CD8-positive, alpha-beta memory T cell (primary cell): Measurements from ENCODE around the gene UBTD1. TPM values are rescaled to one million over a fixed set of nuclear protein-coding genes. Genes with fewer than 3 reads are reported as not detected.

Experiments used
- CTCF ChIA-PET: fragments of 350-600 bp; sonication (Branson Sonifier 250); formaldehyde crosslinking; loops from one replicate; lab custom pipeline; 2021; ENCODE audit warnings: antibody characterized with exemption; lab: Charles Lee
- POLR2A ChIA-PET: fragments of 350-600 bp; sonication (Branson Sonifier 250); formaldehyde crosslinking; loops from one replicate; lab custom pipeline; 2021; ENCODE audit warnings: antibody characterized with exemption; lab: Charles Lee
- DNase-seq, 5 donors: peaks; one replicate each; pipeline versions ENCODE4 v3.0.0 to v3.0.0-alpha.2; 2020 to 2022; ENCODE audit warnings: mixed read lengths in 1 of 5
- H3K27ac ChIP-seq: one replicate; pipeline ENCODE4 v1.7.0; 2013; ENCODE audit warnings: low read depth, mild to moderate bottlenecking, low read length, moderate library complexity
- H3K27me3 ChIP-seq: 2 replicates; pipeline ENCODE4 v1.7.0; 2013; ENCODE audit warnings: low read length, mild to moderate bottlenecking; ENCODE audit not compliant: insufficient read depth, poor library complexity, severe bottlenecking
- H3K36me3 ChIP-seq: 2 replicates; pipeline ENCODE4 v1.7.0; 2013; ENCODE audit warnings: mild to moderate bottlenecking, low read length, moderate library complexity; ENCODE audit not compliant: insufficient read depth
- H3K4me1 ChIP-seq: 2 replicates; pipeline ENCODE4 v1.7.0; 2013; ENCODE audit warnings: mild to moderate bottlenecking, low read length, moderate library complexity; ENCODE audit not compliant: insufficient read depth
- H3K4me3 ChIP-seq: 2 replicates; pipeline ENCODE4 v1.7.0; 2013; ENCODE audit warnings: mild to moderate bottlenecking, low read length
- H3K9me3 ChIP-seq: 2 replicates; pipeline ENCODE4 v1.7.0; 2013; ENCODE audit warnings: mild to moderate bottlenecking, low read length
- H3K27ac Mint-ChIP-seq, 8 donors: one replicate each; pipeline ENCODE4 v1.8.0; 2020 to 2021; ENCODE audit warnings: mixed read lengths in 8 of 8, mild to moderate bottlenecking in 6 of 8, inconsistent platforms in 3 of 8, moderate library complexity in 3 of 8
- H3K27me3 Mint-ChIP-seq, 2 donors: one replicate each; pipeline ENCODE4 v1.8.0; 2020 to 2021; ENCODE audit warnings: mixed read lengths in 2 of 2, mild to moderate bottlenecking in 1 of 2, moderate library complexity in 1 of 2
- H3K36me3 Mint-ChIP-seq, 3 donors: one replicate each; pipeline ENCODE4 v1.8.0; 2020 to 2021; ENCODE audit warnings: mixed read lengths in 3 of 3, inconsistent platforms in 1 of 3, mild to moderate bottlenecking in 1 of 3
- H3K4me1 Mint-ChIP-seq, 3 donors: one replicate each; pipeline ENCODE4 v1.8.0; 2020 to 2021; ENCODE audit warnings: mixed read lengths in 3 of 3, inconsistent platforms in 1 of 3, mild to moderate bottlenecking in 1 of 3
- H3K4me3 Mint-ChIP-seq, 7 donors: one replicate each; pipeline ENCODE4 v1.8.0; 2020 to 2021; ENCODE audit warnings: mixed read lengths in 7 of 7, mild to moderate bottlenecking in 6 of 7, moderate library complexity in 4 of 7, inconsistent platforms in 2 of 7
- H3K9me3 Mint-ChIP-seq, 5 donors: one replicate each; pipeline ENCODE4 v1.8.0; 2020 to 2022; ENCODE audit warnings: mixed read lengths in 5 of 5, mild to moderate bottlenecking in 3 of 5, moderate library complexity in 2 of 5, inconsistent platforms in 1 of 5
- polyA plus RNA-seq: library from polyadenylated mRNA; unstranded; fragments of 300-500 nt; fragmentation: Illumina TruSeq; gene quantifications from one replicate; pipeline ENCODE4 v1.2.3, GENCODE V29; 2021
- total RNA-seq, 2 experiments: library from RNA; stranded (reverse); gene quantifications; one replicate each; pipeline ENCODE4 v1.2.3, GENCODE V29; 2021

The UBTD1 gene
- total and polyA plus RNA-seq, 3 experiments from 2014 or later, result 1.9 to 2.6 (median 2.0) TPM

- Histone ChIP-seq H3K4me1 (no peaks in the 10 kb centered on the region), H3K36me3 (no peaks in the 10 kb centered on the region), H3K4me3 (no peak overlapping the region), H3K9me3 (no peaks in the 10 kb centered on the region), H3K27ac (no peak overlapping the region), H3K27me3 (no peaks in the 10 kb centered on the region)
- Mint-ChIP-seq H3K27me3 (peaks cover 0 to 5% of the 10 kb centered on the region in 2 donors), H3K4me1 (no peaks in the 10 kb centered on the region), H3K27ac (no peak overlapping the region), H3K9me3 (peaks cover 0 to under 1% (median 0%) of the 10 kb centered on the region in 5 donors), H3K36me3 (peaks cover 0 to 2% (median 0%) of the 10 kb centered on the region in 3 donors), H3K4me3 (no peak overlapping the region)
- POLR2A ChIA-PET, result interaction anchor here (0.6 kb wide), 1 partner anchor 8 kb away, joined by 4 read pairs; no protein-coding TSS in a partner anchor
- CTCF ChIA-PET, result interaction anchor here (0.8 to 1.5 kb wide), 5 partner anchors 7 to 19 kb away, joined by 3 to 4 read pairs (median 3); no protein-coding TSS in a partner anchor
- DNase-seq, result no peak
These were observed 36.1 kb downstream of the UBTD1 start for GRCh38 chr10:97534746-97535367.

- Mint-ChIP-seq H3K27me3 (peaks cover 0 to 3% of the 10 kb centered on the region in 2 donors), H3K9me3 (no peaks in the 10 kb centered on the region), H3K27ac (no peak overlapping the region), H3K4me1 (no peaks in the 10 kb centered on the region), H3K36me3 (no peaks in the 10 kb centered on the region), H3K4me3 (no peak overlapping the region)
- no peak overlapping the region for H3K4me3 ChIP-seq
- no peaks in the 10 kb centered on the region for H3K9me3 ChIP-seq
- no peak for DNase-seq
- CTCF ChIA-PET, result interaction anchor here (0.6 to 1.4 kb wide), 2 partner anchors 16 to 35 kb away, joined by 3 read pairs; no protein-coding TSS in a partner anchor
- no peaks in the 10 kb centered on the region for H3K27me3 ChIP-seq
- no peak overlapping the region for H3K27ac ChIP-seq
- POLR2A ChIA-PET, result no interaction called here
- H3K4me1 ChIP-seq, result no peaks in the 10 kb centered on the region
- H3K36me3 ChIP-seq, result no peaks in the 10 kb centered on the region
These were observed 38.6 kb downstream of the UBTD1 start for GRCh38 chr10:97537186-97537869.

- no peaks in the 10 kb centered on the region for H3K9me3 Mint-ChIP-seq
- Histone ChIP-seq H3K27ac (no peak overlapping the region), H3K4me3 (no peak overlapping the region), H3K9me3 (no peaks in the 10 kb centered on the region), H3K27me3 (no peaks in the 10 kb centered on the region), H3K36me3 (no peaks in the 10 kb centered on the region), H3K4me1 (no peaks in the 10 kb centered on the region)
- H3K4me1 Mint-ChIP-seq, result no peaks in the 10 kb centered on the region
- ChIA-PET CTCF (no interaction called here), POLR2A (no interaction called here)
- no peak for DNase-seq
- no peak overlapping the region for H3K27ac Mint-ChIP-seq
- peaks cover 0 to 5% of the 10 kb centered on the region in 2 donors for H3K27me3 Mint-ChIP-seq
- no peaks in the 10 kb centered on the region for H3K36me3 Mint-ChIP-seq
- H3K4me3 Mint-ChIP-seq, result no peak overlapping the region
These were observed 39.7 kb downstream of the UBTD1 start for GRCh38 chr10:97538411-97538810.

- Histone ChIP-seq H3K27ac (no peak overlapping the region), H3K4me3 (no peak overlapping the region), H3K27me3 (no peaks in the 10 kb centered on the region), H3K36me3 (no peaks in the 10 kb centered on the region), H3K9me3 (no peaks in the 10 kb centered on the region), H3K4me1 (no peaks in the 10 kb centered on the region)
- no peak for DNase-seq
- no peak overlapping the region for H3K27ac Mint-ChIP-seq
- H3K4me1 Mint-ChIP-seq, result no peaks in the 10 kb centered on the region
- no peak overlapping the region for H3K4me3 Mint-ChIP-seq
- no peaks in the 10 kb centered on the region for H3K9me3 Mint-ChIP-seq
- peaks cover 0 to 6% of the 10 kb centered on the region in 2 donors for H3K27me3 Mint-ChIP-seq
- CTCF ChIA-PET, result no interaction called here
- H3K36me3 Mint-ChIP-seq, result no peaks in the 10 kb centered on the region
- POLR2A ChIA-PET, result no interaction called here
These were observed 40.1 kb downstream of the UBTD1 start for GRCh38 chr10:97538839-97539238.

GRCh38 chr10:97539523-97540200, 40.9 kb downstream of the UBTD1 start:
- no peak for DNase-seq
- Histone ChIP-seq H3K27me3 (no peaks in the 10 kb centered on the region), H3K36me3 (no peaks in the 10 kb centered on the region), H3K4me3 (no peak overlapping the region), H3K4me1 (no peaks in the 10 kb centered on the region), H3K9me3 (no peaks in the 10 kb centered on the region), H3K27ac (no peak overlapping the region)
- Mint-ChIP-seq H3K9me3 (no peaks in the 10 kb centered on the region), H3K4me3 (no peak overlapping the region), H3K36me3 (no peaks in the 10 kb centered on the region), H3K4me1 (no peaks in the 10 kb centered on the region), H3K27me3 (peaks cover 0 to 6% of the 10 kb centered on the region in 2 donors), H3K27ac (peak overlapping the region in 1 of 8 donors; percentile 33)
- ChIA-PET CTCF (no interaction called here), POLR2A (no interaction called here)

- Mint-ChIP-seq H3K9me3 (no peaks in the 10 kb centered on the region), H3K36me3 (no peaks in the 10 kb centered on the region), H3K27me3 (peaks cover 0 to 6% of the 10 kb centered on the region in 2 donors), H3K4me3 (no peak overlapping the region), H3K4me1 (no peaks in the 10 kb centered on the region), H3K27ac (no peak overlapping the region)
- Histone ChIP-seq H3K4me3 (no peak overlapping the region), H3K9me3 (no peaks in the 10 kb centered on the region), H3K27me3 (no peaks in the 10 kb centered on the region), H3K36me3 (no peaks in the 10 kb centered on the region), H3K27ac (no peak overlapping the region), H3K4me1 (no peaks in the 10 kb centered on the region)
- CTCF ChIA-PET, result no interaction called here
- POLR2A ChIA-PET, result interaction anchor here (0.6 kb wide), 1 partner anchor 12 kb away, joined by 4 read pairs; no protein-coding TSS in a partner anchor
- no peak for DNase-seq
These were observed 42.2 kb downstream of the UBTD1 start for GRCh38 chr10:97540669-97541500.

- H3K4me1 ChIP-seq, result no peaks in the 10 kb centered on the region
- POLR2A ChIA-PET, result no interaction called here
- CTCF ChIA-PET, result interaction anchor here (1.0 to 1.4 kb wide), 3 partner anchors 8 to 11 kb away, joined by 3 to 5 read pairs (median 3); no protein-coding TSS in a partner anchor
- H3K27me3 ChIP-seq, result no peaks in the 10 kb centered on the region
- no peak for DNase-seq
- Mint-ChIP-seq H3K27me3 (peaks cover 0 to 5% of the 10 kb centered on the region in 2 donors), H3K9me3 (no peaks in the 10 kb centered on the region), H3K36me3 (no peaks in the 10 kb centered on the region), H3K4me3 (no peak overlapping the region), H3K27ac (no peak overlapping the region), H3K4me1 (no peaks in the 10 kb centered on the region)
- H3K4me3 ChIP-seq, result no peak overlapping the region
- no peaks in the 10 kb centered on the region for H3K36me3 ChIP-seq
- no peaks in the 10 kb centered on the region for H3K9me3 ChIP-seq
- no peak overlapping the region for H3K27ac ChIP-seq
These were observed 43.7 kb downstream of the UBTD1 start for GRCh38 chr10:97542169-97543024.
